ENCODE measurements around the gene LRRC19. TPM values are rescaled to one million over a fixed set of nuclear protein-coding genes. Genes with fewer than 3 reads are reported as not detected.

Gene LRRC19
- total and polyA plus RNA-seq, 10 donors: not detected

GRCh38 chr9:26971721-26972120 lies 33.8 kb downstream of the LRRC19 start:
- Histone ChIP-seq H3K4me1 (no peaks in the 10 kb centered on the region), H3K36me3 (peaks cover 0 to 15% (median 0%) of the 10 kb centered on the region in 6 donors), H3K4me3 (no peak overlapping the region), H3K27me3 (replicated peaks in 1 of 7) (no peaks in the 10 kb centered on the region), H3K27ac (no peak overlapping the region), H3K9me3 (peaks cover 0 to 15% (median 4%) of the 10 kb centered on the region in 8 donors)
- intact Hi-C loops (cut with DNase I; ENCODE audit: low total_unique reads): no loop called here
- TF ChIP-seq CTCF (IDR thresholded peaks at IDR 0.05 in 8 of 11, conservative IDR thresholded peaks at IDR 0.05 in 3 of 11): no peak
- TF ChIP-seq POLR2A (IDR thresholded peaks at IDR 0.05): no peak
- no peak for TF ChIP-seq POLR2AphosphoS5 (IDR thresholded peaks at IDR 0.05)
- 89 to 100% (median 96%) methylated on average over 1 of the region's 1 CpG for WGBS, 5 donors
- DNase-seq: no peak

- Histone ChIP-seq H3K4me3 (peak overlapping the region; percentile 40 to 76 (median 50)), H3K36me3 (peaks cover 0 to 2% (median 0%) of the 10 kb centered on the region in 6 donors), H3K9me3 (no peaks in the 10 kb centered on the region), H3K4me1 (peaks cover 0 to 29% (median 24%) of the 10 kb centered on the region in 6 donors), H3K27ac (peak overlapping the region; percentile 82 to 91 (median 90)), H3K27me3 (replicated peaks in 1 of 7) (no peaks in the 10 kb centered on the region)
- TF ChIP-seq POLR2A (IDR thresholded peaks at IDR 0.05): no peak
- no peak for TF ChIP-seq CTCF (IDR thresholded peaks at IDR 0.05 in 8 of 11, conservative IDR thresholded peaks at IDR 0.05 in 3 of 11)
- no peak for TF ChIP-seq POLR2AphosphoS5 (IDR thresholded peaks at IDR 0.05)
- no peak for DNase-seq
- intact Hi-C loops (cut with DNase I; ENCODE audit: low total_unique reads): no loop called here
- 37 to 50% (median 44%) methylated on average over 6 of the region's 6 CpGs for WGBS, 5 donors
These were observed 48.6 kb downstream of the LRRC19 start for GRCh38 chr9:26956860-26957233.

GRCh38 chr9:26955921-26956859 lies 49.3 kb downstream of the LRRC19 start, which contains the start of gene IFT74:
Gene IFT74 (plus strand): TSS chr9:26956412. CDS start chr9:26961968, 5,556 bp downstream.
- TF ChIP-seq CTCF (IDR thresholded peaks at IDR 0.05 in 8 of 11, conservative IDR thresholded peaks at IDR 0.05 in 3 of 11) (peak in 1 of 11 experiments; percentile 15), POLR2AphosphoS5 (IDR thresholded peaks at IDR 0.05) (peak; percentile 81 to 89 (median 86)), POLR2A (IDR thresholded peaks at IDR 0.05) (peak in 1 of 3 donors; percentile 55)
- peaks cover 0 to 29% (median 24%) of the 10 kb centered on the region in 6 donors for H3K4me1 ChIP-seq
- DNase-seq: peak; percentile 98
- H3K9me3 ChIP-seq: no peaks in the 10 kb centered on the region
- intact Hi-C loops (cut with DNase I; ENCODE audit: low total_unique reads): no loop called here
- H3K27me3 ChIP-seq (replicated peaks in 1 of 7): no peaks in the 10 kb centered on the region
- peak within 1 kb of the TSS; percentile 40 to 76 (median 50) for H3K4me3 ChIP-seq
- 1% methylated on average over 49 to 53 of the region's 53 CpGs for WGBS, 5 donors
- H3K27ac ChIP-seq: peak within 1 kb of the TSS; percentile 82 to 91 (median 90)
- H3K36me3 ChIP-seq: no peaks in the 10 kb centered on the region
